K562 (cell line): ENCODE measurements around the gene SNRNP70. TPM values are rescaled to one million over a fixed set of nuclear protein-coding genes. Genes with fewer than 3 reads are reported as not detected.

Source experiments
- ADNP ChIP-seq: fragments of 200-800 bp; sonication (Bioruptor generic); IDR thresholded peaks from 2 replicates; pipeline ENCODE4 v1.6.1; 2016; ENCODE audit warnings: missing genetic modification characterization, missing compliant biosample characterization
- ARID1B ChIP-seq: fragments of 450-650 bp; IDR thresholded peaks from 2 replicates; pipeline ENCODE4 v1.6.1; 2016; ENCODE audit warnings: antibody characterized with exemption, mild to moderate bottlenecking, inconsistent platforms
- EP300 ChIP-seq: IDR thresholded peaks from 2 replicates; pipeline ENCODE4 v1.6.1; 2012; ENCODE audit warnings: low read length, improper control_type of control experiment
- EP400 ChIP-seq: fragments of 450-650 bp; IDR thresholded peaks from 2 replicates; pipeline ENCODE4 v1.6.1; 2017; ENCODE audit warnings: antibody characterized with exemption, mild to moderate bottlenecking, moderate library complexity
- FOXM1 ChIP-seq, 2 experiments: fragments of 450-650 bp in 1 of 2; sonication (generic) in 1 of 2; formaldehyde crosslinking in 1 of 2; IDR thresholded peaks; 2 replicates each; pipeline versions ENCODE4 v1.6.1 to v1.9.0; 2017 to 2022; ENCODE audit warnings: low read depth in 2 of 2, mild to moderate bottlenecking in 2 of 2, missing genetic modification reagents in 1 of 2, moderate library complexity in 1 of 2
- HDAC2 ChIP-seq: fragments of 450-650 bp; IDR thresholded peaks from 2 replicates; pipeline ENCODE4 v1.6.1; 2016; ENCODE audit warnings: mild to moderate bottlenecking
- HIVEP1 ChIP-seq: fragments of 250-450 bp; sonication (Bioruptor Pico); IDR thresholded peaks from 2 replicates; pipeline ENCODE4 v1.4.0; 2020; ENCODE audit warnings: mild to moderate bottlenecking
- JUNB ChIP-seq: fragments of 450-650 bp; formaldehyde crosslinking; conservative IDR thresholded peaks from 2 replicates; pipeline ENCODE4 v1.4.0; 2020; ENCODE audit warnings: mild to moderate bottlenecking
- JUND ChIP-seq, 2 experiments: IDR thresholded peaks; 2 replicates in 1 of 2; 3 replicates in 1 of 2; pipeline ENCODE4 v1.6.1; 2011; ENCODE audit warnings: borderline replicate concordance in 2 of 2, low read depth in 2 of 2, low read length in 2 of 2, improper control_type of control experiment in 1 of 2, missing biosample characterization in 1 of 2, missing genetic modification characterization in 1 of 2, missing genetic modification reagents in 1 of 2
- RBBP5 ChIP-seq: fragments of 200-600 bp; sonication (generic); IDR thresholded peaks from 2 replicates; pipeline ENCODE4 v1.6.1; 2012; ENCODE audit warnings: borderline replicate concordance, mild to moderate bottlenecking, low read length, control low read depth, inconsistent platforms; ENCODE audit not compliant: insufficient read depth, poor library complexity, severe bottlenecking
- RFX5 ChIP-seq: IDR thresholded peaks from 2 replicates; pipeline ENCODE4 v1.6.1; 2011; ENCODE audit warnings: low read depth, mild to moderate bottlenecking, improper control_type of control experiment, low read length
- SIN3A ChIP-seq, 2 experiments: fragments of 150-350 bp in 1 of 2; IDR thresholded peaks; 2 replicates each; pipeline ENCODE4 v1.6.1; 2011 to 2016; ENCODE audit warnings: borderline replicate concordance in 2 of 2, low read depth in 2 of 2, low read length in 2 of 2, mild to moderate bottlenecking in 2 of 2, moderate library complexity in 2 of 2; ENCODE audit not compliant: control insufficient read depth in 1 of 2
- polyA plus RNA-seq, 8 experiments: library from polyadenylated mRNA; depleted of rRNA in 4 of 8; stranded (reverse) in 5 of 8; unstranded in 3 of 8; fragments of >200 nt; fragmentation: Nextera tagmentation in 2 of 8; fragmentation: Illumina TruSeq in 1 of 8; extraction: Ambion mirVana in 2 of 8; extraction: Trizol in 1 of 8; gene quantifications; 2 replicates each; pipeline versions ENCODE4 v1.2.1 to v1.2.3, GENCODE V29; 2011 to 2014; ENCODE audit warnings: inconsistent platforms in 1 of 8, missing spikeins in 1 of 8
- total RNA-seq, 7 experiments: library from RNA; depleted of rRNA in 6 of 7; stranded (reverse); fragments of >200 nt in 6 of 7; fragmentation: Illumina TruSeq in 2 of 7; extraction: Trizol in 2 of 7; gene quantifications; 2 replicates each; pipeline versions ENCODE4 v1.2.1 to v1.2.3, GENCODE V29; 2011 to 2021; ENCODE audit warnings: low replicate concordance in 1 of 7
- TF ChIP-seq, protein P1 (sequence below): fragments of 200-800 bp; sonication (Bioruptor generic); IDR thresholded peaks from 2 replicates; pipeline ENCODE4 v1.6.1; 2017; ENCODE audit warnings: missing genetic modification characterization, missing compliant biosample characterization
- TF ChIP-seq, protein P2 (sequence below): sonication (generic); formaldehyde crosslinking; IDR thresholded peaks from 2 replicates; pipeline ENCODE4 v1.5.0; 2020; ENCODE audit warnings: missing genetic modification reagents
- TF ChIP-seq, protein P3 (sequence below): fragments of 250-450 bp; sonication (Bioruptor Pico); IDR thresholded peaks from 2 replicates; pipeline ENCODE4 v1.5.0; 2021

Gene SNRNP70
- total and polyA plus RNA-seq, 9 of the 15 experiments (the other 6 are each of a cell fraction or from before 2014, with no cell fraction given): 2.8 to 496 (median 136) TPM

DNA sequence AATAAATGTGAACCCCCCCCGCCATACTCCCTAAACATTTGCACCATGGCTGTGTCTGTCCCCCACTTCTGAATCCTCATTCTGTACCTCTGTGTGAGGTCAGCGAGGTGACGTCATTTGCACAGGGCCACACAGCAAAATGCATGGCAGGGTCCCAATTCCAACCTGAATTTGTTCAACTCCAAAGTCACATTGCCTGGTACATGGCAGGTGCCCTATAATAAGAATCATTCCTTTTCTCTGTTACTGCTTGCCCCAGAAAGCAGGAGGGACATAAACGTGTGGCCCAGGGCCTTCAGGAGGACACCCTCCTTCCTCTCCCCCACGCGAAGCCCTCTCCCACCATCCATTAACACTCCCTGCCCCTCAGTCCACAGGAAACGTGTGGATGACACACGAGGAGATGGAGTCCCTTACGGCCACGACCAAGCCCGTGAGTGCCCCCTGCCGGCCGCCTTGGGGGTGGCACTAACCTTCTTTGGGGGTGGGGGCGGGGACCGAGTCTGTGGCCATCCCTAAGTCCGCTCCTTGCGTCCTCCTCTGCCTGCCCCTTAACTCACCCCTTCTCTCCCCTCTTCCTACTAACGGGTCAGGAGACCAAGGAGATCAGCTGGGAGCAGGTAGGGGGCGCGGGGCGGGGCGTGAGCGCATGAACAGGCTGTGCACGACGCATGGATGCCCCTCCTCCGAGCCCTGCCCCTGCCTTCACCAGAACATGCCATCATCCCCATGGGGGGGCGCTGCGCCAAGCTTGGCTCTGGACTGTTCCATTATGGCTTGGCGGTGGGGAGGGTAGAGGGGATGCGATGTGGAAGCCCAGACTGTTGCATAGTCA is 60.5 kb downstream of the SNRNP70 start (continued):
- TF ChIP-seq, protein P1, sequence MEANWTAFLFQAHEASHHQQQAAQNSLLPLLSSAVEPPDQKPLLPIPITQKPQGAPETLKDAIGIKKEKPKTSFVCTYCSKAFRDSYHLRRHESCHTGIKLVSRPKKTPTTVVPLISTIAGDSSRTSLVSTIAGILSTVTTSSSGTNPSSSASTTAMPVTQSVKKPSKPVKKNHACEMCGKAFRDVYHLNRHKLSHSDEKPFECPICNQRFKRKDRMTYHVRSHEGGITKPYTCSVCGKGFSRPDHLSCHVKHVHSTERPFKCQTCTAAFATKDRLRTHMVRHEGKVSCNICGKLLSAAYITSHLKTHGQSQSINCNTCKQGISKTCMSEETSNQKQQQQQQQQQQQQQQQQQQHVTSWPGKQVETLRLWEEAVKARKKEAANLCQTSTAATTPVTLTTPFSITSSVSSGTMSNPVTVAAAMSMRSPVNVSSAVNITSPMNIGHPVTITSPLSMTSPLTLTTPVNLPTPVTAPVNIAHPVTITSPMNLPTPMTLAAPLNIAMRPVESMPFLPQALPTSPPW (CRISPR knock-in tag): peak; percentile 80
- TF ChIP-seq RBBP5 (peak; percentile 6), HIVEP1 (no peak), EP400 (peak; percentile 87), EP300 (peak; percentile 1; the same call in 1 of the 2 replicates), JUNB (CRISPR knock-in tag) (0 out of 2 replicates have a peak, but pooled peaks have one; percentile 57), ADNP (tag) (no peak), HDAC2 (peak; percentile 72; the same call in 1 of the 2 replicates), JUND (IDR thresholded peaks at IDR 0.05; ENCODE audit: borderline replicate concordance, low read depth, low read length) (peak; percentile 94), JUND (tag; IDR thresholded peaks at IDR 0.05; ENCODE audit: borderline replicate concordance, low read depth, low read length) (peak; percentile 64; the same call in 2 of the 3 replicates), ARID1B (peak; percentile 51; the same call in 1 of the 2 replicates), RFX5 (no peak), FOXM1 (IDR thresholded peaks at IDR 0.05; ENCODE audit: low read depth) (no peak), FOXM1 (CRISPR knock-in tag; IDR thresholded peaks at IDR 0.05; ENCODE audit: low read depth) (0 out of 2 replicates have a peak, but pooled peaks have one; percentile 43), SIN3A (IDR thresholded peaks at IDR 0.05; ENCODE audit: borderline replicate concordance in 2 of 2, control insufficient read depth in 1 of 2, low read depth in 2 of 2, low read length in 2 of 2) (0 out of 4 replicates have a peak, but pooled peaks have one; percentile 39 to 64)
- TF ChIP-seq, protein P2, sequence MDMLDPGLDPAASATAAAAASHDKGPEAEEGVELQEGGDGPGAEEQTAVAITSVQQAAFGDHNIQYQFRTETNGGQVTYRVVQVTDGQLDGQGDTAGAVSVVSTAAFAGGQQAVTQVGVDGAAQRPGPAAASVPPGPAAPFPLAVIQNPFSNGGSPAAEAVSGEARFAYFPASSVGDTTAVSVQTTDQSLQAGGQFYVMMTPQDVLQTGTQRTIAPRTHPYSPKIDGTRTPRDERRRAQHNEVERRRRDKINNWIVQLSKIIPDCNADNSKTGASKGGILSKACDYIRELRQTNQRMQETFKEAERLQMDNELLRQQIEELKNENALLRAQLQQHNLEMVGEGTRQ: no peak
- TF ChIP-seq, protein P3, sequence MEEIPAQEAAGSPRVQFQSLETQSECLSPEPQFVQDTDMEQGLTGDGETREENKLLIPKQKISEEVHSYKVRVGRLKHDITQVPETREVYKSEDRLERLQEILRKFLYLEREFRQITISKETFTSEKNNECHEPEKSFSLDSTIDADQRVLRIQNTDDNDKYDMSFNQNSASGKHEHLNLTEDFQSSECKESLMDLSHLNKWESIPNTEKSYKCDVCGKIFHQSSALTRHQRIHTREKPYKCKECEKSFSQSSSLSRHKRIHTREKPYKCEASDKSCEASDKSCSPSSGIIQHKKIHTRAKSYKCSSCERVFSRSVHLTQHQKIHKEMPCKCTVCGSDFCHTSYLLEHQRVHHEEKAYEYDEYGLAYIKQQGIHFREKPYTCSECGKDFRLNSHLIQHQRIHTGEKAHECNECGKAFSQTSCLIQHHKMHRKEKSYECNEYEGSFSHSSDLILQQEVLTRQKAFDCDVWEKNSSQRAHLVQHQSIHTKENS (CRISPR knock-in tag): no peak
